GM12878 (cell line): ENCODE data around the gene MAPKBP1. TPM values are rescaled to one million over a fixed set of nuclear protein-coding genes. Genes with fewer than 3 reads are reported as not detected.
"Not testable (repeated sequence)": the region's sequence is repeated elsewhere in the genome, so short reads cannot be mapped to it uniquely, and the experiment has no call there.

Experiments used
- ATAC-seq: fragments of 200-7000 bp; cut with Tn5 transposase; 3 replicates; pipeline ENCODE4 v1.9.1; 2020; ENCODE audit warnings: mild to moderate bottlenecking, moderate library complexity
- BruUV-seq: library from RNA; stranded (reverse); fragments of 400-500 nt; replicated peaks from 2 replicates; lab custom pipeline; 2021; lab: Mats Ljungman, UMichigan
- CTCF ChIA-PET: fragments of 300-600 bp; sonication (Branson Sonifier 250); formaldehyde crosslinking; extraction: SDS; loops from one replicate; lab custom pipeline; 2021; ENCODE audit warnings: inconsistent platforms; lab: Yijun Ruan, JAX
- POLR2A ChIA-PET: fragments of 350-600 bp; formaldehyde crosslinking; extraction: SDS; loops from one replicate; lab custom pipeline; 2021; ENCODE audit warnings: inconsistent platforms; lab: Charles Lee
- RAD21 ChIA-PET: fragments of 300-600 bp; sonication (Branson Sonifier 250); formaldehyde crosslinking; loops from one replicate; lab custom pipeline; 2023; ENCODE audit warnings: antibody characterized with exemption; ENCODE audit not compliant: unreplicated experiment; lab: Charles Lee
- SMC1A ChIA-PET: fragments of 300-600 bp; sonication (Branson Sonifier 250); formaldehyde crosslinking; loops from one replicate; lab custom pipeline; 2023; ENCODE audit not compliant: unreplicated experiment, uncharacterized antibody; lab: Charles Lee
- DNase-seq: peaks from one replicate; pipeline ENCODE4 v3.0.0-alpha.2; 2011; ENCODE audit warnings: low read depth, low spot score
- FAIRE-seq: peaks from 3 replicates; lab custom pipeline; 2011; peaks lifted over from hg19 to GRCh38; lab: Jason Lieb, UNC
- H2AFZ ChIP-seq: 2 replicates; pipeline ENCODE4 v1.6.0; 2011; ENCODE audit warnings: low read depth, low read length, control low read depth; ENCODE audit not compliant: control insufficient read depth
- H3K27ac ChIP-seq: 2 replicates; pipeline ENCODE4 v1.5.1; 2011; ENCODE audit warnings: control low read depth; ENCODE audit not compliant: control insufficient read depth, insufficient read depth
- H3K27me3 ChIP-seq, 2 experiments: replicated peaks in 1 of 2; 2 replicates each; pipeline versions ENCODE4 v1.6.0 to v1.6.1; 2011; ENCODE audit warnings: low read length in 1 of 2; ENCODE audit not compliant: control insufficient read depth in 2 of 2, insufficient read depth in 2 of 2
- H3K36me3 ChIP-seq, 2 experiments: 2 replicates each; pipeline ENCODE4 v1.5.1; 2011; ENCODE audit warnings: low read length in 1 of 2; ENCODE audit not compliant: control insufficient read depth in 2 of 2, insufficient read depth in 2 of 2
- H3K4me1 ChIP-seq: 2 replicates; pipeline ENCODE4 v1.6.1; 2011; ENCODE audit warnings: mild to moderate bottlenecking, low read length, moderate library complexity, mixed read lengths; ENCODE audit not compliant: control insufficient read depth, insufficient read depth
- H3K4me2 ChIP-seq: 2 replicates; pipeline ENCODE4 v1.6.0; 2011; ENCODE audit warnings: control low read depth; ENCODE audit not compliant: control insufficient read depth, insufficient read depth
- H3K4me3 ChIP-seq: fragments of 200-600 bp; sonication (generic); 2 replicates; pipeline ENCODE4 v1.5.1; 2016
- H3K79me2 ChIP-seq: 2 replicates; pipeline ENCODE4 v1.6.0; 2011; ENCODE audit warnings: low read length; ENCODE audit not compliant: control insufficient read depth, insufficient read depth
- H3K9ac ChIP-seq: 2 replicates; pipeline ENCODE4 v1.8.0; 2011; ENCODE audit warnings: low read length, control low read depth, mixed read lengths; ENCODE audit not compliant: control insufficient read depth, insufficient read depth
- H3K9me3 ChIP-seq: replicated peaks from 3 replicates; pipeline ENCODE4 v1.5.1; 2011; ENCODE audit warnings: mild to moderate bottlenecking, low read length; ENCODE audit not compliant: control insufficient read depth, insufficient read depth
- H4K20me1 ChIP-seq: 2 replicates; pipeline ENCODE4 v1.6.0; 2011; ENCODE audit not compliant: control insufficient read depth, insufficient read depth
- FOXK2 ChIP-seq: fragments of 450-650 bp; IDR thresholded peaks from 2 replicates; pipeline ENCODE4 v1.6.1; 2017; ENCODE audit warnings: mild to moderate bottlenecking, moderate library complexity
- SMAD5 ChIP-seq: IDR thresholded peaks from 2 replicates; pipeline ENCODE4 v1.6.1; 2016; ENCODE audit warnings: antibody characterized with exemption, low read depth
- WGBS: methylation state at CpG from one replicate; pipeline ENCODE4 v1.1.6; 2016; ENCODE audit warnings: low lambda C conversion rate; ENCODE audit not compliant: insufficient replicate concordance, insufficient coverage; ENCODE audit errors: missing lambda C conversion rate; 5-methylcytosine and 5-hydroxymethylcytosine counted together
- in situ Hi-C: fragments of 300-500 bp; cut with MboI; formaldehyde crosslinking; loops from 9 replicates; pipeline ENCODE4 v1.14.3; 2018; ENCODE audit warnings: mixed read lengths
- intact Hi-C: fragments of 100-400 bp; cut with micrococcal nuclease; formaldehyde crosslinking; loops from one replicate; pipeline ENCODE4 v1.14.2; 2022; ENCODE audit not compliant: unreplicated experiment
- polyA plus RNA-seq, 11 experiments: library from polyadenylated mRNA; depleted of rRNA in 4 of 11; unstranded in 6 of 11; stranded (reverse) in 5 of 11; fragments of >200 nt; fragmentation: Nextera tagmentation in 4 of 11; fragmentation: Illumina TruSeq in 1 of 11; extraction: Ambion mirVana in 4 of 11; extraction: Trizol in 1 of 11; gene quantifications; 1 replicate in 1 of 11; 2 replicates in 10 of 11; pipeline versions ENCODE4 v1.2.1 to v1.2.3, GENCODE V29; 2011 to 2016; ENCODE audit warnings: inconsistent platforms in 2 of 11, missing spikeins in 2 of 11, low read depth in 1 of 11
- total RNA-seq, 4 experiments: library from RNA; depleted of rRNA in 3 of 4; stranded (reverse); fragments of >200 nt in 3 of 4; fragmentation: Illumina TruSeq in 1 of 4; extraction: Trizol in 1 of 4; gene quantifications; 2 replicates each; pipeline versions ENCODE4 v1.2.1 to v1.2.3, GENCODE V29; 2013 to 2021
- TF ChIP-seq, protein P1 (sequence below): IDR thresholded peaks from 2 replicates; pipeline ENCODE4 v1.6.1; 2012; ENCODE audit warnings: low read depth, low read length, improper control_type of control experiment

The MAPKBP1 gene
- total and polyA plus RNA-seq, 10 of the 15 experiments (the other 5 are each of a cell fraction or from before 2014, with no cell fraction given), result 0.44 to 19.0 (median 7.3) TPM

DNA sequence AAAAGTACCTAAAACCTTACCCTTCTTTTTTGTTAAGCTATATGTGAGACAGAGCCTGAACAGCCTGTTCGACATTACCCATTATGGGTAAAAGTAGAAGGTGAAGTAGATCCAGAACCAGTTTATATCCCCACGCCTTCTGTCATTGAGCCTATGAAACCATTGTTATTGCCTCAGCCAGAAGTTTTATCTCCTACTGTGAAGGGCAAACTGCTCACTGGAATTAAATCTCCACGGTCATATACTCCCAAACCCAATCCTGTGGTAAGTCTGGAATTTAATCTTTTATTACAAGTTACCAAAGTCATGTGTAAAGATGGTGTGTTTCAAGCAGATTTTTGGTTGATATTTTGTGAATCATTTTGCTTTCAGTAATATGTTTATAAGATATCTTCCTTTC lies 47.1 kb upstream of the MAPKBP1 start:
- Histone ChIP-seq H3K27ac (no peak overlapping the region), H3K4me3 (no peak overlapping the region), H2AFZ (no peak overlapping the region), H3K4me2 (no peak overlapping the region), H3K9ac (no peak overlapping the region), H3K79me2 (no peaks in the 10 kb centered on the region), H3K27me3 (no peaks in the 10 kb centered on the region), H3K9me3 (no peaks in the 10 kb centered on the region), H3K36me3 (peaks cover 0 to 6% of the 10 kb centered on the region in 2 experiments; a peak in 2 of 4 replicates), H4K20me1 (no peaks in the 10 kb centered on the region), H3K4me1 (peaks cover 6% of the 10 kb centered on the region; the same call in 1 of the 2 replicates)
- CTCF ChIA-PET, result interaction anchor here (0.7 kb wide), 1 partner anchor 57 kb away, joined by 3 read pairs; no protein-coding TSS in a partner anchor
- no peak for ATAC-seq
- BruUV-seq, result no TSS peak
- RAD21 ChIA-PET, result no interaction called here
- intact Hi-C loops, result no loop called here
- POLR2A ChIA-PET, result no interaction called here
- in situ Hi-C loops, result no loop called here
- TF ChIP-seq SMAD5 (no peak), FOXK2 (no peak)
- TF ChIP-seq, protein P1, sequence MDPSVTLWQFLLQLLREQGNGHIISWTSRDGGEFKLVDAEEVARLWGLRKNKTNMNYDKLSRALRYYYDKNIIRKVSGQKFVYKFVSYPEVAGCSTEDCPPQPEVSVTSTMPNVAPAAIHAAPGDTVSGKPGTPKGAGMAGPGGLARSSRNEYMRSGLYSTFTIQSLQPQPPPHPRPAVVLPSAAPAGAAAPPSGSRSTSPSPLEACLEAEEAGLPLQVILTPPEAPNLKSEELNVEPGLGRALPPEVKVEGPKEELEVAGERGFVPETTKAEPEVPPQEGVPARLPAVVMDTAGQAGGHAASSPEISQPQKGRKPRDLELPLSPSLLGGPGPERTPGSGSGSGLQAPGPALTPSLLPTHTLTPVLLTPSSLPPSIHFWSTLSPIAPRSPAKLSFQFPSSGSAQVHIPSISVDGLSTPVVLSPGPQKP, result no peak
- no peak for DNase-seq
- 98% methylated on average over 3 of the region's 3 CpGs for WGBS
- SMC1A ChIA-PET, result interaction anchor here (0.7 kb wide), 2 partner anchors 16 to 47 kb away, joined by 3 to 5 read pairs; no protein-coding TSS in a partner anchor
- FAIRE-seq, result no peak

DNA sequence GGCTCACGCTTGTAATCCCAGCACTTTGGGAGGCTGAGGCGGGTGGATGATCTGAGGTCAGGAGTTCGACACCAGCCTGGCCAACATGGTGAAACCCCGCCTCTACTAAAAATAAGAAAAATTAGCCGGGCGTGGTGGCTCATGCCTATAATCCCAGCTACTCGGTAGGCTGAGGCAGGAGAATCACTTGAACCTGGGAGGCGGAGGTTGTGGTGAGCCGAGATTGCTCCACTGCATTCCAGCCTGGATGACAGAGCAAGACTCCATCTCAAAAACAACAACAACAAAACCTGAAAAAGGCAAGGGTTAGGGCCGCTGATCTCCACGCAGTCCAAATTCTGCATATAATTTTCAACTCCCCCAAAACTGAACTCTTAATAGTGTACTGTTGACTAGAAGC lies 46.2 kb upstream of the MAPKBP1 start:
- intact Hi-C loops, H3K27ac ChIP-seq, RAD21 ChIA-PET, H3K27me3 ChIP-seq, H4K20me1 ChIP-seq, H3K4me3 ChIP-seq, DNase-seq, H3K9me3 ChIP-seq, H3K4me2 ChIP-seq, FAIRE-seq, H3K36me3 ChIP-seq, H3K9ac ChIP-seq, H2AFZ ChIP-seq, in situ Hi-C loops, CTCF ChIA-PET, ATAC-seq, BruUV-seq, H3K79me2 ChIP-seq, H3K4me1 ChIP-seq: not testable (repeated sequence)
- SMC1A ChIA-PET, result interaction anchor here (0.5 to 0.9 kb wide), 2 partner anchors 183 to 406 kb away, joined by 3 read pairs; no protein-coding TSS in a partner anchor
- POLR2A ChIA-PET, result interaction anchor here (0.5 kb wide), 1 partner anchor 1020 kb away, joined by 3 read pairs; no protein-coding TSS in a partner anchor
- WGBS, result over 99% methylated on average over 11 of the region's 11 CpGs
